PC-9 (cell line): Measurements from ENCODE around the gene CERCAM. TPM values are rescaled to one million over a fixed set of nuclear protein-coding genes. Genes with fewer than 3 reads are reported as not detected.

Source experiments
- BruUV-seq: library from RNA; stranded (reverse); fragments of 400-500 nt; replicated peaks from 2 replicates; lab custom pipeline; 2021; lab: Mats Ljungman, UMichigan
- CTCF ChIA-PET: fragments of 300-600 bp; sonication (Branson Sonifier 250); formaldehyde crosslinking; loops from one replicate; lab custom pipeline; 2022; ENCODE audit warnings: antibody characterized with exemption; lab: Charles Lee
- POLR2A ChIA-PET: fragments of 300-600 bp; sonication (Branson Sonifier 250); formaldehyde crosslinking; loops from one replicate; lab custom pipeline; 2022; ENCODE audit warnings: antibody characterized with exemption; ENCODE audit not compliant: unreplicated experiment; lab: Charles Lee
- DNase-seq, 2 experiments: peaks; one replicate each; pipeline versions ENCODE4 v3.0.0 to v3.0.0-alpha.2; 2015 to 2022; ENCODE audit warnings: mixed read lengths in 1 of 2
- H2AFZ ChIP-seq: fragments of 200-600 bp; sonication (generic); 2 replicates; pipeline ENCODE4 v1.8.1; 2017; ENCODE audit warnings: antibody characterized with exemption
- H3F3A ChIP-seq: fragments of 200-600 bp; sonication (generic); 2 replicates; pipeline ENCODE4 v1.8.1; 2017; ENCODE audit warnings: antibody characterized with exemption, mild to moderate bottlenecking, low read depth; ENCODE audit not compliant: insufficient read depth
- H3K27ac ChIP-seq: fragments of 200-600 bp; sonication (generic); 2 replicates; pipeline ENCODE4 v1.6.1; 2016; ENCODE audit warnings: mixed run types
- H3K27me3 ChIP-seq: fragments of 200-600 bp; sonication (generic); 2 replicates; pipeline ENCODE4 v1.6.1; 2016; ENCODE audit warnings: low read depth, mixed run types; ENCODE audit not compliant: insufficient read depth
- H3K36me3 ChIP-seq: fragments of 200-600 bp; sonication (generic); 2 replicates; pipeline ENCODE4 v1.6.1; 2016; ENCODE audit warnings: low read depth, mixed run types
- H3K4me1 ChIP-seq: fragments of 200-600 bp; sonication (generic); replicated peaks from 2 replicates; pipeline ENCODE4 v1.6.1; 2016; ENCODE audit warnings: mixed run types; ENCODE audit not compliant: insufficient read depth
- H3K4me2 ChIP-seq: fragments of 200-600 bp; sonication (generic); 2 replicates; pipeline ENCODE4 v1.6.1; 2017; ENCODE audit warnings: mixed run types
- H3K4me3 ChIP-seq: fragments of 200-600 bp; sonication (generic); 2 replicates; pipeline ENCODE4 v1.6.1; 2016; ENCODE audit warnings: mixed run types
- H3K79me2 ChIP-seq: fragments of 200-600 bp; sonication (generic); 2 replicates; pipeline ENCODE4 v1.6.1; 2017; ENCODE audit warnings: low read depth, mixed run types
- H3K9me2 ChIP-seq: fragments of 200-600 bp; sonication (generic); 2 replicates; pipeline ENCODE4 v1.8.1; 2017; ENCODE audit warnings: mild to moderate bottlenecking; ENCODE audit not compliant: insufficient read depth
- H3K9me3 ChIP-seq: fragments of 200-600 bp; sonication (generic); 2 replicates; pipeline ENCODE4 v1.8.1; 2016; ENCODE audit warnings: low read depth; ENCODE audit not compliant: insufficient read depth
- H4K20me1 ChIP-seq: fragments of 200-600 bp; sonication (generic); 2 replicates; pipeline ENCODE4 v1.8.1; 2017; ENCODE audit not compliant: insufficient read depth
- CTCF ChIP-seq: fragments of 200-600 bp; sonication (generic); conservative IDR thresholded peaks from 2 replicates; pipeline ENCODE4 v1.6.1; 2017; ENCODE audit warnings: mixed run types, antibody characterized with exemption, mild to moderate bottlenecking, moderate library complexity
- EZH2 ChIP-seq: fragments of 200-600 bp; sonication (generic); IDR thresholded peaks from 2 replicates; pipeline ENCODE4 v1.8.0; 2017; ENCODE audit warnings: antibody characterized with exemption, low read depth
- intact Hi-C: fragments of 100-400 bp; cut with micrococcal nuclease; formaldehyde crosslinking; loops from one replicate; pipeline ENCODE4 v1.10.0; 2022; ENCODE audit not compliant: unreplicated experiment
- total RNA-seq: library from RNA; stranded (reverse); gene quantifications from 2 replicates; pipeline ENCODE4 v1.2.3, GENCODE V29; 2021

CERCAM gene
- total RNA-seq, 1 experiment from 2014 or later, result 87.2 TPM

GRCh38 chr9:128469070-128469469 lies 48.4 kb downstream of the CERCAM start:
- BruUV-seq, result no TSS peak
- no peaks in the 10 kb centered on the region for H4K20me1 ChIP-seq
- TF ChIP-seq EZH2 (no peak), CTCF (no peak)

GRCh38 chr9:128470560-128470959 lies 49.9 kb downstream of the CERCAM start:
- Histone ChIP-seq H3K9me3 (no peaks in the 10 kb centered on the region), H3K27me3 (no peaks in the 10 kb centered on the region), H2AFZ (no peak overlapping the region), H3K79me2 (no peaks in the 10 kb centered on the region), H3K27ac (no peak overlapping the region), H3K4me2 (no peak overlapping the region), H3F3A (no peaks in the 10 kb centered on the region), H3K36me3 (peaks cover 5% of the 10 kb centered on the region; the same call in 1 of the 2 replicates), H3K9me2 (no peaks in the 10 kb centered on the region), H3K4me3 (no peak overlapping the region), H3K4me1 (no peaks in the 10 kb centered on the region), H4K20me1 (no peaks in the 10 kb centered on the region)
- no peak for TF ChIP-seq CTCF
- no peak for TF ChIP-seq EZH2
- DNase-seq, result no peak
- intact Hi-C loops, result no loop called here
- no TSS peak for BruUV-seq
- ChIA-PET CTCF (no interaction called here), POLR2A (no interaction called here)

More at GRCh38 chr9:128469070-128469469, 48.4 kb downstream of the CERCAM start:
- H3K36me3 ChIP-seq, result no peaks in the 10 kb centered on the region; the same call in 1 of the 2 replicates
- no peak overlapping the region for H3K4me3 ChIP-seq
- DNase-seq, result no peak
- no peak overlapping the region for H3K27ac ChIP-seq
- H3K9me3 ChIP-seq, result no peaks in the 10 kb centered on the region
- no peak overlapping the region for H3K4me2 ChIP-seq
- no peaks in the 10 kb centered on the region for H3F3A ChIP-seq
- H2AFZ ChIP-seq, result no peak overlapping the region
- ChIA-PET POLR2A (no interaction called here), CTCF (no interaction called here)
- H3K79me2 ChIP-seq, result no peaks in the 10 kb centered on the region
- no peaks in the 10 kb centered on the region for H3K9me2 ChIP-seq
- intact Hi-C loops, result no loop called here
- H3K4me1 ChIP-seq, result no peaks in the 10 kb centered on the region
- no peaks in the 10 kb centered on the region for H3K27me3 ChIP-seq

GRCh38 chr9:128473104-128473503 lies 52.4 kb downstream of the CERCAM start:
- TF ChIP-seq CTCF, result no peak
- no peak for TF ChIP-seq EZH2
- no peaks in the 10 kb centered on the region for H3K27me3 ChIP-seq
- H3K36me3 ChIP-seq, result 0 out of 2 replicates have a peak, but pooled peaks cover 9% of the 10 kb centered on the region
- no peak for DNase-seq
- BruUV-seq, result no TSS peak
- POLR2A ChIA-PET, result no interaction called here
- H3K4me3 ChIP-seq, result no peak overlapping the region
- no peaks in the 10 kb centered on the region for H4K20me1 ChIP-seq
- H3K4me1 ChIP-seq, result no peaks in the 10 kb centered on the region
- intact Hi-C loops, result no loop called here
- no peaks in the 10 kb centered on the region for H3K9me2 ChIP-seq
- H3K79me2 ChIP-seq, result no peaks in the 10 kb centered on the region
- no peak overlapping the region for H3K27ac ChIP-seq
- H3K9me3 ChIP-seq, result no peaks in the 10 kb centered on the region
- H2AFZ ChIP-seq, result no peak overlapping the region
- H3K4me2 ChIP-seq, result no peak overlapping the region
- no peaks in the 10 kb centered on the region for H3F3A ChIP-seq
- CTCF ChIA-PET, result no interaction called here
